ENCODE results near the gene PADI1. TPM values are rescaled to one million over a fixed set of nuclear protein-coding genes. Genes with fewer than 3 reads are reported as not detected.

PADI1 gene
- total RNA-seq, 1 experiment from 2014 or later, result not detected

DNA sequence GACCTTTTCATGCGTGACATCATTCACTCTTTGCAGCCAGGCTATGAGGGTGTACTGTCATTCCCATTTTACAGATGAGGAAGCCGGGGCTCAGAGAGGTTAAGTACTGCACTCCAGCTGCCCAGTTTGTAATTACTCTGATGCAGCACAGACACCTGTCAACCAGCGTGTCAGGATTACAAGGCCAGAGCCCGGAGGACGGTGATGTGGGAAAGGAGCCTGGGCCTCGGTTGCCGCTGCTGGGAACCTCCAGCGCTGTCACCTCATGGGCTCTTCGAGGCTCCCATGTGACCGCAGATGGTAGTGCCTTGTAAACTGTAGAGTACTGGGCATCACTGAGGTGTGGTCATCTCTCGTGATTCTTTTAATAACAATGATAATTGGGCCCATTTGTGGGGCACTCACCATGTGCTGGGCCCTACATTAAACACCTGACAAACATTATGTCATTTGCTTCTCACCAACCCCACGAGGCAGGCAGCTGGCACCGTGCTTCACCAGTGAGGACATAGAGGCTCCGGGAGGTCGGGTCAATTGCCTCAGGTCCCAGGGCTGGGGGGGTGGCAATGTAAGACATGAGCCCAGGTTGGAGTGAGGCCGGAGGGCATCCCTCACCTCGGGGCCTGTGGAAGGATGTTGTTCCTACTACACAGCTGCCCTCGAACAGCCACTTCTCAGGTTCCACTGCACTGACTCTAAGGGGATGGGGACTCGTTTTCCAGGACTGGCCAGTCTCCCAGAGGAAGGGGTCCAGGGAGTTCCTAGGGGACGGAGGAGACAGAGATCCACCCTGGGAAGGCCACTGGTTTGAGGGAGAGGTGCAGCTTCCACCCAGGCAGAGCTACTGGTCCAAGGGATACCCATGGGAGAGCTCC lies 42.8 kb upstream of the PADI1 start:
- Mint-ChIP-seq H3K36me3 (ENCODE audit: insufficient read depth, unreplicated experiment) (no peaks in the 10 kb centered on the region), H3K4me1 (ENCODE audit: low read depth, unreplicated experiment) (no peaks in the 10 kb centered on the region), H3K27me3 (ENCODE audit: insufficient read depth, unreplicated experiment) (peaks cover 6% of the 10 kb centered on the region), H3K9me3 (ENCODE audit: unreplicated experiment) (peaks cover 10% of the 10 kb centered on the region), H3K4me3 (ENCODE audit: unreplicated experiment) (no peak overlapping the region), H3K27ac (ENCODE audit: unreplicated experiment) (no peak overlapping the region)
- Histone ChIP-seq H3K4me1 (no peaks in the 10 kb centered on the region), H3K27me3 (replicated peaks; ENCODE audit: control insufficient read depth, insufficient read depth, low read length) (no peaks in the 10 kb centered on the region), H3K9me3 (no peaks in the 10 kb centered on the region), H3K36me3 (ENCODE audit: control insufficient read depth, insufficient read depth, low read length) (no peaks in the 10 kb centered on the region), H3K4me3 (ENCODE audit: low read depth, low read length) (no peak overlapping the region)
- BruUV-seq (replicated peaks), result no TSS peak
- ChIA-PET CTCF (no interaction called here), POLR2A (no interaction called here)
- no peak for DNase-seq
- intact Hi-C loops (cut with micrococcal nuclease; ENCODE audit: unreplicated experiment), result no loop called here
- TF ChIP-seq, protein P1, sequence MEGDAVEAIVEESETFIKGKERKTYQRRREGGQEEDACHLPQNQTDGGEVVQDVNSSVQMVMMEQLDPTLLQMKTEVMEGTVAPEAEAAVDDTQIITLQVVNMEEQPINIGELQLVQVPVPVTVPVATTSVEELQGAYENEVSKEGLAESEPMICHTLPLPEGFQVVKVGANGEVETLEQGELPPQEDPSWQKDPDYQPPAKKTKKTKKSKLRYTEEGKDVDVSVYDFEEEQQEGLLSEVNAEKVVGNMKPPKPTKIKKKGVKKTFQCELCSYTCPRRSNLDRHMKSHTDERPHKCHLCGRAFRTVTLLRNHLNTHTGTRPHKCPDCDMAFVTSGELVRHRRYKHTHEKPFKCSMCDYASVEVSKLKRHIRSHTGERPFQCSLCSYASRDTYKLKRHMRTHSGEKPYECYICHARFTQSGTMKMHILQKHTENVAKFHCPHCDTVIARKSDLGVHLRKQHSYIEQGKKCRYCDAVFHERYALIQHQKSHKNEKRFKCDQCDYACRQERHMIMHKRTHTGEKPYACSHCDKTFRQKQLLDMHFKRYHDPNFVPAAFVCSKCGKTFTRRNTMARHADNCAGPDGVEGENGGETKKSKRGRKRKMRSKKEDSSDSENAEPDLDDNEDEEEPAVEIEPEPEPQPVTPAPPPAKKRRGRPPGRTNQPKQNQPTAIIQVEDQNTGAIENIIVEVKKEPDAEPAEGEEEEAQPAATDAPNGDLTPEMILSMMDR (IDR thresholded peaks at IDR 0.05; ENCODE audit: insufficient read depth in 1 of 2, low read depth in 1 of 2, low read length in 1 of 2, severe bottlenecking in 1 of 2, unreplicated experiment in 1 of 2), result no peak

DNA sequence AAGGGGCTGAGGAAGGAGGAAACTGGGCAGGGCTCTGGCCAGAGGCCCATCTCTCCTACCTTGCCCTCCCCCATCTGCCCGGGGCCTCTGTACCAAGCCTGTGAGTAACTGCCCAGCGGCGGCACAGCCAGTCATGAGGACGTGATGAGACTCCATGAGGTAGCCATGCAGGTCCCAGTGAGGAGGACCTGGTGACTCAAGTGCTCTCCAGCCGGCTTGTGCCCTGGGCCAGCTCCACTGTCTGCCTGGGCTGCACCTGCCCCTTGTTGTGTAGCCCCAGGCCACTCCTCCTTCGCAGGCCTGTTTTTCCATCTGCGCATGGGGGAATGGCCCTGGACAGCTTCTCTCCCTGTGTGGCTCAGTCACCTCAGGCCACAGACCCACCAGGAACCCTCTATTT lies 42.0 kb upstream of the PADI1 start:
- Histone ChIP-seq H3K4me3 (ENCODE audit: low read depth, low read length) (no peak overlapping the region), H3K36me3 (ENCODE audit: control insufficient read depth, insufficient read depth, low read length) (no peaks in the 10 kb centered on the region), H3K27me3 (replicated peaks; ENCODE audit: control insufficient read depth, insufficient read depth, low read length) (no peaks in the 10 kb centered on the region), H3K4me1 (no peaks in the 10 kb centered on the region), H3K9me3 (no peaks in the 10 kb centered on the region)
- Mint-ChIP-seq H3K4me1 (ENCODE audit: low read depth, unreplicated experiment) (no peaks in the 10 kb centered on the region), H3K36me3 (ENCODE audit: insufficient read depth, unreplicated experiment) (no peaks in the 10 kb centered on the region), H3K9me3 (ENCODE audit: unreplicated experiment) (peaks cover 3% of the 10 kb centered on the region), H3K27me3 (ENCODE audit: insufficient read depth, unreplicated experiment) (peaks cover 6% of the 10 kb centered on the region), H3K27ac (ENCODE audit: unreplicated experiment) (no peak overlapping the region), H3K4me3 (ENCODE audit: unreplicated experiment) (no peak overlapping the region)
- no TSS peak for BruUV-seq (replicated peaks)
- intact Hi-C loops (cut with micrococcal nuclease; ENCODE audit: unreplicated experiment), result no loop called here
- ChIA-PET POLR2A (no interaction called here), CTCF (no interaction called here)
- DNase-seq, result no peak
- TF ChIP-seq, protein P1 (IDR thresholded peaks at IDR 0.05; ENCODE audit: insufficient read depth in 1 of 2, low read depth in 1 of 2, low read length in 1 of 2, severe bottlenecking in 1 of 2, unreplicated experiment in 1 of 2), result no peak

DNA sequence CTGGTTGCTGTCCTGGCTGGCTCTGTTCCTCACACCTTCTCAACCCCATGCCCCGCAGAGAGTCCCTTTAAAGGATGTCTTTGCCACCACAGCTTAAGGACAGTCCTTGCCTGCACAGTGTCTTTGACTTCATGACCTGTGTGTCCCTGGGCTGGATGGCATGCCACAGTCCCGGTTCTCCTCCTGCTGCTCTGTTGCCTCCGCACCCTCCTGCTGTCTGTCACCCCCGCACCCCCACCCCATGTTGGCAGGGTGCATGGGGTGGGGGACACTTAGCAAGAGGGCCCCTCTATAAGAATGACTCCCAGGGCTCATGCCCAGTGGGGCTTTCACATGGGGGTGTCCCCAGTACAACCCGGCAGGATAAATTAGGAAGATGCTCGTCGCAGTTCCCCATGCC lies 41.6 kb upstream of the PADI1 start:
- Histone ChIP-seq H3K4me1 (no peaks in the 10 kb centered on the region), H3K36me3 (ENCODE audit: control insufficient read depth, insufficient read depth, low read length) (no peaks in the 10 kb centered on the region), H3K27me3 (replicated peaks; ENCODE audit: control insufficient read depth, insufficient read depth, low read length) (no peaks in the 10 kb centered on the region), H3K4me3 (ENCODE audit: low read depth, low read length) (no peak overlapping the region), H3K9me3 (no peaks in the 10 kb centered on the region)
- H3K36me3 Mint-ChIP-seq (ENCODE audit: insufficient read depth, unreplicated experiment), result no peaks in the 10 kb centered on the region
- H3K9me3 Mint-ChIP-seq (ENCODE audit: unreplicated experiment), result no peaks in the 10 kb centered on the region
- intact Hi-C loops (cut with micrococcal nuclease; ENCODE audit: unreplicated experiment), result no loop called here
- ChIA-PET CTCF (no interaction called here), POLR2A (no interaction called here)
- TF ChIP-seq, protein P1 (IDR thresholded peaks at IDR 0.05; ENCODE audit: insufficient read depth in 1 of 2, low read depth in 1 of 2, low read length in 1 of 2, severe bottlenecking in 1 of 2, unreplicated experiment in 1 of 2), result no peak
- DNase-seq, result no peak
- no peak overlapping the region for H3K4me3 Mint-ChIP-seq (ENCODE audit: unreplicated experiment)
- no TSS peak for BruUV-seq (replicated peaks)
- peaks cover 6% of the 10 kb centered on the region for H3K27me3 Mint-ChIP-seq (ENCODE audit: insufficient read depth, unreplicated experiment)
- H3K4me1 Mint-ChIP-seq (ENCODE audit: low read depth, unreplicated experiment), result no peaks in the 10 kb centered on the region
- no peak overlapping the region for H3K27ac Mint-ChIP-seq (ENCODE audit: unreplicated experiment)
